Epithelial cell of esophagus (primary cell): ENCODE data around the gene ZNF205.

ENCODE experiments used
- DNase-seq: peaks from one replicate; pipeline ENCODE4 v3.0.0; 2010; ENCODE audit warnings: low read depth
- H3K4me3 ChIP-seq: 2 replicates; pipeline ENCODE4 v1.5.1; 2011; ENCODE audit warnings: mild to moderate bottlenecking, low read length, control low read depth
- TF ChIP-seq, protein P1 (sequence below): IDR thresholded peaks from 2 replicates; pipeline ENCODE4 v1.5.1; 2011; ENCODE audit warnings: low read depth, mild to moderate bottlenecking, low read length, control low read depth, inconsistent platforms; ENCODE audit not compliant: insufficient read depth; ENCODE audit errors: missing control alignments

The ZNF205 gene

DNA sequence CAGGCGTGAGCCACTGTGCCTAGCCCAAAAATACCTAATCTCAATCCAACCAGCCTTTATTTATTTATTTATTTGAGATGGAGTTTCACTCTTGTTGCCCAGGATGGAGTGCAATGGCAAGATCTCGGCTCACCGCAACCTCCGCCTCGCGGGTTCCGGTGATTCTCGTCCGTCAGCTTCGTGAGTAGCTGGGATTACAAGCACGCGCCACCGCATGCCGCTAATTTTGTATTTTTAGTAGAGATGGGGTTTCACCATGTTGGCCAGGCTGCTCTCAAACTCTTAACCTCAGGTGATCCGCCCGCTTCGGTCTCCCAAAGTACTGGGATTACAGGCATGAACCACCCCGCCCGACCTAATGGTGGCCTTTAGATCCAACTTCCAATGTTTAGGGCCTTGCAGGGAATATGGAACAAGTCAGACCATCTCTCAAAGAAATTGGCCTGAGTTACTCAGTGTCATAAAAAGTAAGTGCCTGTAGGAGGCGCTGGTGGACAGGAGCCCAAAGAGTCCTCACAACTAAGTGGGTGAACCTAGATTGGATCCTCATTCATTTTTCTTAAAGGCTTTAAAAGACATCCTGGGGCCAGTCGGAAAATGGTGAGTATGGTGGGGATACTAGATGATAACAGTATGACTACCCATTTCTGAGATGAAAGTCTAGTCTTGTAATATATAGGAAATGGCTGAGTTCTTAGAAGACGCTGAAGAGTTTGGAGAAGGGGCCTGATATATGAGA lies 17.9 kb upstream of the ZNF205 start:
- TF ChIP-seq, protein P1, sequence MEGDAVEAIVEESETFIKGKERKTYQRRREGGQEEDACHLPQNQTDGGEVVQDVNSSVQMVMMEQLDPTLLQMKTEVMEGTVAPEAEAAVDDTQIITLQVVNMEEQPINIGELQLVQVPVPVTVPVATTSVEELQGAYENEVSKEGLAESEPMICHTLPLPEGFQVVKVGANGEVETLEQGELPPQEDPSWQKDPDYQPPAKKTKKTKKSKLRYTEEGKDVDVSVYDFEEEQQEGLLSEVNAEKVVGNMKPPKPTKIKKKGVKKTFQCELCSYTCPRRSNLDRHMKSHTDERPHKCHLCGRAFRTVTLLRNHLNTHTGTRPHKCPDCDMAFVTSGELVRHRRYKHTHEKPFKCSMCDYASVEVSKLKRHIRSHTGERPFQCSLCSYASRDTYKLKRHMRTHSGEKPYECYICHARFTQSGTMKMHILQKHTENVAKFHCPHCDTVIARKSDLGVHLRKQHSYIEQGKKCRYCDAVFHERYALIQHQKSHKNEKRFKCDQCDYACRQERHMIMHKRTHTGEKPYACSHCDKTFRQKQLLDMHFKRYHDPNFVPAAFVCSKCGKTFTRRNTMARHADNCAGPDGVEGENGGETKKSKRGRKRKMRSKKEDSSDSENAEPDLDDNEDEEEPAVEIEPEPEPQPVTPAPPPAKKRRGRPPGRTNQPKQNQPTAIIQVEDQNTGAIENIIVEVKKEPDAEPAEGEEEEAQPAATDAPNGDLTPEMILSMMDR: peak; percentile 59

GRCh38 chr16:3095869-3096268 lies 16.5 kb upstream of the ZNF205 start:
- TF ChIP-seq, protein P1: no peak
- no peak for DNase-seq

More for the DNA sequence above, 17.9 kb upstream of the ZNF205 start:
- H3K4me3 ChIP-seq: no peak overlapping the region
- peak; percentile 61 for DNase-seq

GRCh38 chr16:3096362-3096761 lies 16.0 kb upstream of the ZNF205 start:
- TF ChIP-seq, protein P1: no peak
- no peak overlapping the region for H3K4me3 ChIP-seq
- DNase-seq: peak; percentile 26

More at GRCh38 chr16:3095869-3096268, 16.5 kb upstream of the ZNF205 start:
- no peak overlapping the region for H3K4me3 ChIP-seq

- no peak overlapping the region for H3K4me3 ChIP-seq
- DNase-seq: no peak
- TF ChIP-seq, protein P1: no peak
Observed at GRCh38 chr16:3097266-3097665, 15.1 kb upstream of the ZNF205 start.

- DNase-seq: no peak
- TF ChIP-seq, protein P1: no peak
- H3K4me3 ChIP-seq: peak within 1 kb of the TSS; percentile 22
Observed at GRCh38 chr16:3098459-3099394, 13.7 kb upstream of the ZNF205 start, which contains the start of gene ZSCAN10. Gene ZSCAN10 (minus strand): TSS chr16:3099294. CDS start chr16:3092937, 6,357 bp downstream.

DNA sequence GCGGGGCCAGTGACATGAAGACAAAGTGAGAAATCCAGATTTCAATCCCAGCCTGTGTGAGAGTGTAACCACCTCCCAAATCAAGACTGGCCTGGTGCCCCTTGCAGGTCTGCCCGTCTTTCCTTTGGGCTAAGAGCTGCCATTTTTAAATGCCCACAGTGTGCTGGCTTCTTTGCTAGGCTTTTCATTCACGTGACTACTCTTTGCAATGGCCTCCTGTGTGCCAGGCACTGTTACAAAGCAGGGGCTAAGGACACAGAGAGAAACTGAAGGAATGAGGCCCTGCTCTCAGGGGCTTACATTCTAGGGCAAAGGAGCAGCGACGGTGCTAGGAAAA lies 13.0 kb upstream of the ZNF205 start:
- TF ChIP-seq, protein P1: no peak
- no peak for DNase-seq

More for the DNA sequence above, 13.0 kb upstream of the ZNF205 start:
- H3K4me3 ChIP-seq: no peak overlapping the region
